Activated naive CD8-positive, alpha-beta T cell treated with anti-CD3 and anti-CD28 coated beads, Interleukin-2, amount 50 U/mL, for 24 hours (primary cell): ENCODE results near the gene LRRC75B.
"Not testable (repeated sequence)": the region's sequence is repeated elsewhere in the genome, so short reads cannot be mapped to it uniquely, and the experiment has no call there.

Experiments
- ATAC-seq: fragments of 150-1000 bp; cut with Tn5 transposase; one replicate; pipeline ENCODE4 v1.10.0; 2021
- DNase-seq: peaks from one replicate; pipeline ENCODE4 v3.0.0; 2021
- H3K27ac Mint-ChIP-seq: one replicate; pipeline ENCODE4 v1.8.0; 2021; ENCODE audit warnings: mild to moderate bottlenecking, mixed read lengths
- H3K27me3 Mint-ChIP-seq: one replicate; pipeline ENCODE4 v1.8.0; 2021; ENCODE audit warnings: mixed read lengths
- H3K36me3 Mint-ChIP-seq: one replicate; pipeline ENCODE4 v1.8.0; 2021; ENCODE audit warnings: low read depth, mixed read lengths
- H3K4me1 Mint-ChIP-seq: one replicate; pipeline ENCODE4 v1.8.0; 2021; ENCODE audit warnings: mixed read lengths
- H3K4me3 Mint-ChIP-seq: one replicate; pipeline ENCODE4 v1.8.0; 2021; ENCODE audit warnings: mild to moderate bottlenecking, moderate library complexity, mixed read lengths
- H3K9me3 Mint-ChIP-seq: one replicate; pipeline ENCODE4 v1.8.0; 2021; ENCODE audit warnings: mixed read lengths

Gene LRRC75B

DNA sequence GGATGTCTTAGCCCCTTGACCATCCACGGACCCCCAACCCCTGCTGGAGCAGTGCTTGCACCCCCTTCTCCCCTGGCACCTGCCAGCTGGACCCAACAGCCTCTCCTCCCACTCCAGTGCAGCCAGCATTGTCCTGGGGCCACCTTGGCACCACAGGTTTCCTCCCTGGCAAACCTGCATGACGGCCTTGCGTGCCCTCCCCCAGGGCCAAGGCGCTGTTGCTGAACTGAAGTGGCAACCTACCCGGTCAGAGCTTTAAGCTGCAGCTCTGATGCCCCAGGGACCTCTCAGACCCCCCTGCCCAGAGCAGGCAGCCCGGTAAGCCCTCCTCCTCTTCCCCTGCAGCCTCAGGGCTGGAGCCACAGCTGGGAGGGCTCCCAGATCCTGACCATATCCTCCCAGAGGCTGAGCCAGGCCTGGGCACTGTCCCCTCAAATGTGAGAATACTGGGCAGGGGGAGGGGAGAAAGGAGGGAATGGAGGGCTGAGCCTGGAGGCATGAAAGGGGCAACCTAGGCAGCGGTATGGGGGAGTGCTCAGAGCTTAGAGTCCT, 1.8 kb upstream of the LRRC75B start:
- H3K27ac Mint-ChIP-seq = no peak overlapping the region
- no peak for DNase-seq
- no peaks in the 10 kb centered on the region for H3K36me3 Mint-ChIP-seq
- H3K9me3 Mint-ChIP-seq = no peaks in the 10 kb centered on the region
- H3K27me3 Mint-ChIP-seq = peaks cover 10% of the 10 kb centered on the region
- H3K4me1 Mint-ChIP-seq = peaks cover 5% of the 10 kb centered on the region
- ATAC-seq = no peak
- H3K4me3 Mint-ChIP-seq = no peak overlapping the region

GRCh38 chr22:24593836-24594568, 1.1 kb upstream of the LRRC75B start:
- Mint-ChIP-seq H3K36me3 (no peaks in the 10 kb centered on the region), H3K27ac (no peak overlapping the region), H3K4me1 (peaks cover 5% of the 10 kb centered on the region), H3K4me3 (no peak overlapping the region), H3K27me3 (peaks cover 10% of the 10 kb centered on the region), H3K9me3 (no peaks in the 10 kb centered on the region)
- ATAC-seq (no peak), DNase-seq (no peak)

- DNase-seq, H3K36me3 Mint-ChIP-seq, ATAC-seq, H3K9me3 Mint-ChIP-seq, H3K27ac Mint-ChIP-seq, H3K4me1 Mint-ChIP-seq: not testable (repeated sequence)
- peak overlapping the region; percentile 49 for H3K4me3 Mint-ChIP-seq
- peaks cover 10% of the 10 kb centered on the region for H3K27me3 Mint-ChIP-seq
Observed at GRCh38 chr22:24593559-24593835, 624 bp upstream of the LRRC75B start.

GRCh38 chr22:24592058-24592850, 619 bp downstream of the LRRC75B start:
- H3K4me1 Mint-ChIP-seq = peaks cover 5% of the 10 kb centered on the region
- DNase-seq (no peak), ATAC-seq (peak; percentile 4)
- H3K9me3 Mint-ChIP-seq = no peaks in the 10 kb centered on the region
- H3K27ac Mint-ChIP-seq = no peak overlapping the region
- H3K4me3 Mint-ChIP-seq = peak overlapping the region; percentile 71
- peaks cover 10% of the 10 kb centered on the region for H3K27me3 Mint-ChIP-seq
- no peaks in the 10 kb centered on the region for H3K36me3 Mint-ChIP-seq

GRCh38 chr22:24591286-24591830, 1.5 kb downstream of the LRRC75B start:
- no peak for ATAC-seq
- Mint-ChIP-seq H3K9me3 (no peaks in the 10 kb centered on the region), H3K36me3 (no peaks in the 10 kb centered on the region), H3K27me3 (peaks cover 10% of the 10 kb centered on the region), H3K27ac (no peak overlapping the region), H3K4me1 (peaks cover 5% of the 10 kb centered on the region), H3K4me3 (no peak overlapping the region)
- DNase-seq = no peak

- no peak for DNase-seq
- Mint-ChIP-seq H3K27ac (no peak overlapping the region), H3K27me3 (peaks cover 10% of the 10 kb centered on the region), H3K36me3 (no peaks in the 10 kb centered on the region), H3K9me3 (no peaks in the 10 kb centered on the region), H3K4me3 (no peak overlapping the region), H3K4me1 (peaks cover 5% of the 10 kb centered on the region)
- no peak for ATAC-seq
Observed at GRCh38 chr22:24590596-24591173, 2.2 kb downstream of the LRRC75B start.

- Mint-ChIP-seq H3K4me3 (no peak overlapping the region), H3K4me1 (peaks cover 5% of the 10 kb centered on the region), H3K27ac (no peak overlapping the region), H3K36me3 (no peaks in the 10 kb centered on the region), H3K9me3 (no peaks in the 10 kb centered on the region), H3K27me3 (peaks cover 10% of the 10 kb centered on the region)
- DNase-seq = no peak
- no peak for ATAC-seq
Observed at GRCh38 chr22:24589518-24590030, 3.3 kb downstream of the LRRC75B start.

GRCh38 chr22:24588757-24589481, 4.0 kb downstream of the LRRC75B start:
- ATAC-seq (no peak), DNase-seq (no peak)
- H3K36me3 Mint-ChIP-seq = no peaks in the 10 kb centered on the region
- no peaks in the 10 kb centered on the region for H3K9me3 Mint-ChIP-seq
- H3K4me3 Mint-ChIP-seq = no peak overlapping the region
- peaks cover 5% of the 10 kb centered on the region for H3K4me1 Mint-ChIP-seq
- H3K27ac Mint-ChIP-seq = no peak overlapping the region
- peaks cover 10% of the 10 kb centered on the region for H3K27me3 Mint-ChIP-seq

DNA sequence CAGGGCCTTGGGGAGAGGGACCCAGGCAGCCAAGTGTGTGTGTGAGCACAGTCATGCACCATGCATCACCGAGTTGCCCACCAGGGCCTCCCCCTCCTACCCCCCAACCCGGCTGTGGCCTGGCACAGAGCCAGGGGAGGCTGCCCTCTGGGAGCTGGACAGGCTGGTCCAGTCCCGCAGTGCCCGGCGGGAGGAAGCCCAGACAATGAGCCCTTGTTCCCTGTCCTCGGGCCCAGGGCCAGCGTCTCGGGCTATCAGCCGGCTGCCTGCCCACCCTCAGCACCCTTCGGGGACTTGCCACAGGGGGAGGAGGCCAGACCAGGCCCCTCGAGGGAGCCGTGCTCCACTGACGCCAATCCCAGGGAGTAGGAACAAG, 4.5 kb downstream of the LRRC75B start:
- Mint-ChIP-seq H3K4me3 (no peak overlapping the region), H3K27me3 (peaks cover 10% of the 10 kb centered on the region), H3K27ac (no peak overlapping the region), H3K4me1 (peaks cover 5% of the 10 kb centered on the region), H3K9me3 (no peaks in the 10 kb centered on the region), H3K36me3 (no peaks in the 10 kb centered on the region)
- ATAC-seq (no peak), DNase-seq (no peak)

GRCh38 chr22:24587948-24588347, 4.9 kb downstream of the LRRC75B start:
- Mint-ChIP-seq H3K27me3 (peaks cover 7% of the 10 kb centered on the region), H3K4me1 (peaks cover 4% of the 10 kb centered on the region), H3K4me3 (no peak overlapping the region), H3K9me3 (no peaks in the 10 kb centered on the region), H3K27ac (no peak overlapping the region), H3K36me3 (no peaks in the 10 kb centered on the region)
- no peak for ATAC-seq
- no peak for DNase-seq

DNA sequence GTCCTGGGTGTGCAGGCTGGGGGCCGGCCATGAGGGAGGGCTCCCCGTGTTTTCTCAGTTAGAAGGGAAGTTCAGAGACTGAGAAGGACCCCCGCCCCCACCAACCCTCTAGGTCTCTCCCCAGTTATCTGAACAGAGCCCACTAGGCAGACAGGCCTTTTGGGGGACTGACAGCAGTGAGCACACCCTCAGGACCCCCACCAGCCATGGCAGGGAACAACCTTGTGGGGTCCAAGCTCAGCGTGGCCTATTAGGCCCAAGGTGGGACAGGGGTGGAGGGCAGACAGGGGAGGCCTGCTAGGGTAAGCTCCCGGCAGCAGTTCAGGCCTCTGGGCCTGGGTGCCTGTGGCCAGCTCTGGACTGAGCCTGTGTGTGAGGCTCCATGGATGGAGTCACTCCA, 5.6 kb downstream of the LRRC75B start:
- ATAC-seq (no peak), DNase-seq (no peak)
- Mint-ChIP-seq H3K36me3 (no peaks in the 10 kb centered on the region), H3K4me3 (no peak overlapping the region), H3K27me3 (peaks cover 4% of the 10 kb centered on the region), H3K4me1 (peaks cover 2% of the 10 kb centered on the region), H3K27ac (no peak overlapping the region), H3K9me3 (no peaks in the 10 kb centered on the region)

GRCh38 chr22:24585927-24586546, 6.8 kb downstream of the LRRC75B start:
- no peak overlapping the region for H3K4me3 Mint-ChIP-seq
- H3K27me3 Mint-ChIP-seq = no peaks in the 10 kb centered on the region
- no peak overlapping the region for H3K27ac Mint-ChIP-seq
- no peaks in the 10 kb centered on the region for H3K9me3 Mint-ChIP-seq
- H3K4me1 Mint-ChIP-seq = no peaks in the 10 kb centered on the region
- DNase-seq (no peak), ATAC-seq (no peak)
- H3K36me3 Mint-ChIP-seq = no peaks in the 10 kb centered on the region

- H3K4me1 Mint-ChIP-seq = no peaks in the 10 kb centered on the region
- no peak overlapping the region for H3K4me3 Mint-ChIP-seq
- H3K27me3 Mint-ChIP-seq = no peaks in the 10 kb centered on the region
- H3K36me3 Mint-ChIP-seq = no peaks in the 10 kb centered on the region
- no peak for ATAC-seq
- no peaks in the 10 kb centered on the region for H3K9me3 Mint-ChIP-seq
- no peak overlapping the region for H3K27ac Mint-ChIP-seq
- DNase-seq = no peak
Observed at GRCh38 chr22:24585461-24585860, 7.4 kb downstream of the LRRC75B start.
